Fibroblast of skin of right quadriceps (primary cell): ENCODE measurements around the gene MYEF2.

Source experiments
- DNase-seq: peaks from one replicate; pipeline ENCODE4 v3.0.0-alpha.2; 2013

The MYEF2 gene, protein sequence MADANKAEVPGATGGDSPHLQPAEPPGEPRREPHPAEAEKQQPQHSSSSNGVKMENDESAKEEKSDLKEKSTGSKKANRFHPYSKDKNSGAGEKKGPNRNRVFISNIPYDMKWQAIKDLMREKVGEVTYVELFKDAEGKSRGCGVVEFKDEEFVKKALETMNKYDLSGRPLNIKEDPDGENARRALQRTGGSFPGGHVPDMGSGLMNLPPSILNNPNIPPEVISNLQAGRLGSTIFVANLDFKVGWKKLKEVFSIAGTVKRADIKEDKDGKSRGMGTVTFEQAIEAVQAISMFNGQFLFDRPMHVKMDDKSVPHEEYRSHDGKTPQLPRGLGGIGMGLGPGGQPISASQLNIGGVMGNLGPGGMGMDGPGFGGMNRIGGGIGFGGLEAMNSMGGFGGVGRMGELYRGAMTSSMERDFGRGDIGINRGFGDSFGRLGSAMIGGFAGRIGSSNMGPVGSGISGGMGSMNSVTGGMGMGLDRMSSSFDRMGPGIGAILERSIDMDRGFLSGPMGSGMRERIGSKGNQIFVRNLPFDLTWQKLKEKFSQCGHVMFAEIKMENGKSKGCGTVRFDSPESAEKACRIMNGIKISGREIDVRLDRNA

DNA sequence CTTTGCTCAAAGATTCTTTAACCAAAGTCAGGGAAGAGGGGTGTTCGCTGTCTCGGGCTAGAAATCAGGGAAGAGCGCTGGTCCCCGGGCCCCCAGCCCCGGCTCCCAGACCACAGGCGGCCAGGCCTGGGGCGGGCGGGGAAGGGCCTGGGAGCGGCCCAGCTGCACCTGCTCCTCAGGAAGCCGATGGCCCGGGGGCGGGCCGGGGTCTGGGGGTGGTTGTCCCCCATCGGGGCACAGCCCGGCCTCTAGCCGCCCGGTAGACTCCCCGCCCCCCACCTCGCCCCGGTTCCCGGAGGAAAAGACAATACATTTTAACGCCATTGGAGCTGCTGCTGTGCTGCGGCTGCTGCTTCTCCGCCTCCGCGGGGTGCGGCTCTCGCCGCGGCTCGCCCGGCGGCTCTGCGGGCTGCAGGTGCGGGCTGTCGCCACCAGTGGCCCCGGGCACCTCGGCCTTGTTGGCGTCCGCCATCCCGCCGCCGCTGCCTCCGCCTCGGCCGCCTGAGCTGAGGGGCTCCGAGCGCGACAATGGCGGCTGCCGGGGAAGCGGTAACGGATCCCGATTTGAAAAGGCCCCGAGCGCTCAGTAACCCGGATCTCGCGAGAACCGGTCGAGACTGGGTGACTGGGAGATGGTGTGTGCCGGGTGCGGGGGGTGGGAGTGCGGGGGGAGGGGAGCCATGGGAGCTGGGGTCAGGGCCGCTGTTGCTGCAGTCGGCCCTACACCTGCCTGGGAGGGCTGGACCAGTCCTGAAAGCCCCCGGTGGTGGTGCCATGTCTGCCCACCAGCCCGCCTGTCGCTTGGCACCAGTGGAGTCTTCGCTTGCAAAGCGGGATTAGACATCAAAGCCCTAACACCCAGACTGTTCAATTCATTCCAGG lies at the start of gene MYEF2:
Gene MYEF2 (minus strand): TSS at position 530 of the 882 bp plus-strand sequence. CDS start 58 bp downstream, at position 472.
- peak; percentile 70 for DNase-seq

DNA sequence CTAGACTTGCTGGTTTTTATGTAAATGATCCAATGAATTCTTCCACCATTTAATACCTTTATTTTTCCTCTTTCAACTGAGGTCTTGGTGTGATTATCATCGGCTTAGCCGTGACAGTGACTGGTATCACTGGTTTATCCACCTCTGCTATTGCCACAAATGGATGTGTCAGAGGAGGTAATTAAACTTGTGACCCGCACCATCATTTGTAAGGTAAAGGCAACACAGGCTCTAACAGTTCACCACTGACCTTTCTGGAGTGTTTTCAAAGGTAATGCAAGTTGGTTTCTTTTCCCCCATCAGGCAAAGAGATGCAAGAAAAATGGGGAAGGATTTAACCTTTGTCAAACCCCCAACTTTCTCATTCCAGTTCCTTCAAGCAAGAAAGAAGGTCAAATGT lies 47.7 kb upstream of the MYEF2 start:
- DNase-seq = no peak

DNA sequence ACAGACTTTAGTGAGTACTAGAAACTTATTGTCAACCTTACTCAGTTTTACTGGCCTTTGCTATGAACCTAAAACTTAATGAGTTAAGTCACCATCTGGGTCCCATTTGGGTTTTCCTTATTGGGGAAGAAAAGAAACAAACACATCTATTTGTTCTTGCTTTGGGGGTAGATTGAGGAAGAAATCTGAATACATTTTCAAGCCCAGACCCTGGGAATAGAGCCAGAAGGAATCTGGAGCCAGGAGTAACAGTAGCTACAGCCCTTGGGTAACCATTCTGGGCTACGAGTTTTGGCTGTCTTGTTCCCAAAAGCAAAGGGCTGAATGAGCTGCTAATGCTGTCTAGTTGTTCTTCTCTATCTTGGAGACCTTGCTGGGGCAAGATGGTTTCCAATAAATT lies 44.5 kb upstream of the MYEF2 start:
- DNase-seq = no peak

DNA sequence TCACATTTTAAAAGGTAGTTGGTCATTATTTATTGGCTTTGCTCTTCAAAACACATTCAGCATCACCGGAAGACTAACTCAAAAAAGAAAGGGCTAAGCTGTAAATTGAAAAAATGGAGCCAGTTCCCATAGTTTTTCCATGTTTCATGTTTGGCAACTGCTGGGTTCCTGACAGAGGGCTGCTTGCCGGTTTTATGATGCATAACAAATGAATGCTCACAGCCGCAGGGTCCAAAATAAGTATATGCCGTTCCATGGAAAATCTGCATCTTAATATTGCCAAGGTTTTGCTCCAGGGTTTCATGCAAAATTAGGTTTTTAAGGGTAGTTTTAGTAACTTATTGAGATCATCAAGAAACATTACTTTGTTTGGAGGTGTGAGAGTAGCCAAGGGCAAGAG lies 43.8 kb upstream of the MYEF2 start:
- peak; percentile 7 for DNase-seq

DNA sequence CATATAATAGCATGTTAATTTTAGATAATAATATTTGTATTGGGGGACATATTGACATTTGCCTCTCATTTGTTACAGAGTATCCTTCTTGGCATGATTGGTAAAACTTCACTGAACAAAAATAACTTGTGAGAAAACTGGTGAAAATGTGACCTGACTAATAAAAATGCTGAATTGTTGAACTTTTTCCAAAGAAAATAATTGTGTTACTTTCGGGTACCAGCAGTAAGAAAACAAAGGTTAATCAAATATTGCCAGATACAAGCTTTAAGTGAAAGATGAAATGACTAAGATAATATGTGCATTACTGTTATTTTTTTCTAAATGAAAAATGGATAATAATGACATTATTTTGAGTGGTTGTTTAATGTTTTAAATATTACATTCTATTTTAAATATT lies 43.2 kb upstream of the MYEF2 start:
- DNase-seq = no peak

DNA sequence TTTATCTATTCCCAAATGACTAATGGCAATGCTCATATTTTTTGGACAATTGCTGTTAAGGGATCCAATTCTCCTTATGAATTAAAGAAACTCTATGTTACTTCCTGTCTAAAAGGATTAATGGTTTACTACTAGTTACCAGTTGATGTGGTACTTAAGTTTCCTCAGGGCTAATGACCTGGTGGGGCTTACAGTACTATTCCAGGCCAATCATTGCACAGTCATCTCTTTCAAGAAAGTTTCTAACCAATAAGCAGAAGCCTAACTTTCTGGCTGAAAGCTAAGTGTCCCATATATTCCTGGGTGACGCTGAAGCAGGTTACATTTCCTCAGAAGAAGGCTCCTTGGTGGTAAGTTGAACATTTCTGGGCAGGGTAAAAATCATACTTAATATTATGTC lies 27.9 kb upstream of the MYEF2 start, which contains the start of gene SLC12A1:
Gene SLC12A1 (plus strand): TSS at position 322 of the 400 bp plus-strand sequence. CDS start 1,418 bp downstream, outside the sequence.
- DNase-seq = no peak

DNA sequence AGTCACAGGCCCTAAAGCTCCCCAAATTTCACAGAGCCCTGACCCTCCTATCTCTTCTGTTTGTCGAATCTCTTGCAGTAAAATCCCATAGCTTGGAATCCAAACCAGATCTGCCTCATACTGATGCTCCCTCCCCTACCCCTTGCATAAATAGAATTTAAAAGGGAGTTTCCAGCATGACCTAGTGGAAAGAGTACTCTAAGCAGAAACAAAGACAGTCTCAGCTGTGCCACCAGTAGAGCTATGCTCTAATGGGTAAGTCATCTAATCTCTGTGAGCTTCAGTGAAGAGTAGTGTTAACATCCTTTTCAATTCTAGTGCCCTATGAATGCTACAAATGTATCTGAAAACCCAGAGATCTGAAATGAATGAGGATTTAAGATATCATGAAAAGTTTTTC lies 24.0 kb upstream of the MYEF2 start:
- DNase-seq = no peak

DNA sequence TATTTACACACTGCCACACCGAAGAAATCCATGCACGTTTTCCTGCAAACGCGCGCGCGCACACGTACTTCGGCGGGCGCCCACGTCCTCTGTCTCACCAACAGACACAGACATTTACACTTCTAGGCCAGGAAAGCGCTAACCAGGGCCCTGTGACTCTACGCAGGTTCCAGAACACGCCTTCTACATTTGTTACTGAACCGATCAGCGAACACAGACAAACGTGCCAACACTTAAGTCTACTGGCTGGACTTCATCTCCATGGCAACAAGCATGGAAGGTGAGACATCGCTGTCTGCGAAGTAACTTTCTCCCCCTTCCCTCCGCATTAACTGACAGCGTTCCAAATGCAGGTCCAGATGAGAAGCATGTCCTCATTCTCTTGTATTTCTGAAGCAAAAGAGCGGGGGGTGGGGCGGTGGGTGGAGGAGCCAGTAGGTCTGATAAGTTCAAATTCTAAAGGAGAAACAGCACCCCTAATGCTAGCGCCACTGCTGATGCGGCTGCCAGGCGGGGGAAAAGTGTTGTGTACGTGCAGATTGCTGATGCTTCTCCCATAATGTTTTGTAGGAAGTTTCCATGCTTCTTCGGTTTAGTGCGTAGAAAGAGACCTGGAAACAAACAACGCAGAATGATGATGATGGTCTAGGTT lies 13.6 kb upstream of the MYEF2 start, which contains the start of gene CTXN2:
Gene CTXN2 (plus strand): TSS at position 92 of the 652 bp plus-strand sequence. CDS start 9,636 bp downstream, outside the sequence.
- no peak for DNase-seq

DNA sequence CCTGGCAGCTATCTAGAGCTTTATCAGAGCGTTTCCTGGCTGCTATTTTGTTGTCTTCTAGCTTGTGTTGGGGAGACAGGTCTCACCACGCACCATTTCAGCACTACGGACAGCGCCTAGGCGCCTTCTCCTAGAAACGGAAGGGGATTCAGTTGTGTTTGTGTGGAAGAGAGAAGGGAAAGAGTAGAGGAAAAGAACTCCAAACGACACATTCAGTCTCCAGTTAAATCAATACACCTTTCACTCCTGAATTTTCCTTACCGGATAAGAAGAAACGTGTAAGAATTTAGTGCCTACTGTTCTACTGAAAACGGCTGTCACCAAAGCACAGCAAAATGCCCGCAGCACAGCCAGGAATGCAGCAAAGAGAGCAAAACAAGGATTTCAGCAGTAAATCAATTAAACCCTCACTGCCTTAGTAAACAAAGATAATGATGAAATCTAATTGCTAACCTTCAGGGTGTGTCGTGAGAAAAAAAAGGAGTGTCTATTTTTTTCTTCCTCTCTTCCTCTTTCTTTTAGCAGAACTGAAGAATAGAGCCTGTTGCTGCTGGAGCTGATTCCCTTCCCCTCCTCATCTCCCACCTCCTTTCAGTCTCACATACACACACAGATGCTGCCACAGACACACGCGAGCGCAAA lies 13.0 kb upstream of the MYEF2 start:
- peak; percentile 73 for DNase-seq

DNA sequence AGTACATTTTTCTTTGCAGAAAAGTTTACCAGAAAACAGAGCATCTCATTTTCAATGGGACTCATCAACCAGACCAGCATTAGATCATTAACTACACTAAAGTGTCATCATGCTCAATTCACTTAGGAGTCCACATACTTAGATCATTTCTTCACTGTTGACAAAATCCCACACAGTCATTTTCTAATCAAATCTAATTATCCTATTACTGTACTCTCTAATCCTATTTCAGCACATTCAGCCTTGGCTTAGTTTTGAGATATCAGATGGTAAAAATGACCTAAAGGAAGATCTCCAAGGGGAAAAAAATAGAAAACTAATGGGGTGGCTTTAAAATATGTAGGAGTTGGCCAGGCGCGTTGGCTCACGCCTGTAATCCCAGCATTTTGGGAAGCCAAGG lies 8.2 kb upstream of the MYEF2 start:
- DNase-seq = no peak

DNA sequence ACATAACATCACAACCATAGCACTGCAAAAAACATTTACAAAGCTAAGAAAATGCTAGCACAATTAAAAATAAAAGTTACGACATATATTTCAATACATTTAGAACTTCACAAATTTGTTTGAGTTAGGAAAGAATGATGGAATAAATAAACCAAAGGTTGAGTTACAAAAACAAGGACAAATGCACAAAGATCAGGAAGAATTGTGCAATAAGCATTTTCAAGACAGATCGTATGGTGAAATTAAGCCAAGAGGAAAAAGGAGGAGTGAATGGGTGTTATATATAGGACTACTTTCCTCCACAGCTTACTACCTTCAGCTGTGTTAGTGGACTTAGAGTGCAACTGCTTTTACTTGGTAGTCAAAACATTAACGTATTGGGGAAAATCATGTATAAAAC lies 7.4 kb upstream of the MYEF2 start:
- no peak for DNase-seq

DNA sequence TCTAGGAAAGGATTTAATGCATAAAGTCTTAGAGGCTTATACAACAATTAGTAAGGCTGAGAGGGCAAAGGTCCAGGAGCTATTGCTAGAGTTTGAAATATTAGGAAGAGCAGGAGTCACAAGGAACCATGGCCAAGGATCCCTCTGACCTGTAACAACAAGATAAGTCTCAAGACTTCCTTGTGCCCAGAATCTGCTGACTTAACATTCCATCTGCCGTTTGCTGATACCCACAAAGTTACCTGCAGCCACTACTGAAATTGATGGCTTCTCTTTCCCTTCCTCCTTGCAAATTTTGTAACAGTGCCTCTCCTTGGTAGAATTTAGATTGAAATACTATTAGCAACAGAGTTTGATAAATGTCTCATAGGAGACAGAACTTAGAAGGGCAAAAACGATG lies 4.7 kb upstream of the MYEF2 start:
- no peak for DNase-seq

DNA sequence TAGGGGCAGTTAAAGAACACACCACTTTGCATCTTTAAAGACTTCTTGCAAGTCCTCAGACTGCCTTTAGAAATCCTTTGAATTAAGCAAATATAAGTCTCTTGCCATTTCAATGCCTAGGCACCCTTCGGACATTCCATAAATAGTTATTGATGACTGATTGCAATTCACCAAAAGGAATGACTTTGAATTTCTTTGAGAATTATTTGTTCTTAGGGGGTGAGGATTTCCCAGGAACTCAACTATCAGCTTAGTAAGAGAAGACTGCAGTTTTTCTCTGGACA lies 495 bp upstream of the MYEF2 start:
- no peak for DNase-seq

DNA sequence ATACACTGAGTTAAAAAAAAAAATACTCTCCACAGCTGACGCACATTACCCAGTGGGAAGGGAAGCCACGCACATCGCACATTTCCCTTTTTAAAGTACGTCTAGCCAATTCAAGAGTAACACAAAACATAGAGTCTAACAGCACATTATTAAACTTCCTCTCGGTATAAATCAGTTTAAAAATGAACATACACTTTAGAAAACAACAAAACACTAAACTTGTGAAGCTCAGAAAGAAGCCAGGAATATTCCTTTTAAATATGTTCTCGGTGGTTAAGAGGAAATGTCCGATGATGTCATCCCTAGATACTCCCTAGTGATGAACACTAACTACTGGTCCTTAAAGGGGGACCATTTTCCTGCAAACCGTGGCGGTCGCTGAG lies 721 bp downstream of the MYEF2 start:
- peak; percentile 46 for DNase-seq

DNA sequence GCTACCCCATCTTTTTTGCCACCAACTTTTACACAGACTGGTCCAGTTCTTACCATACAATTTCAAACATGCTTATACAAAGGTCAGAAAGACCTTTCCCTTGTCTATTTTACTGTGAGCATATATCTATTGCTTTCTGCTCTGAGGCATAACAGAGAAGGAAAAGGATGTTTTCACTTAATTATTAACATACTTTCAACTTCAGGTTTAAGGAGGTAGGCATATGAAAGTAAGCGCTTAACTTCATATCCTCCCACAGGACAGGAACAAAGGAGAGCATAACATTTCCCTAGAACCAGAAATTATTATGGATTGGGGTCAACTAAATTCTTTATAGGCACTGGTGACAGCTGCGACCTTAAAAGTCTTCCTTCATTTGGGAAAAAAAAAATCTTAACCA lies 1.1 kb downstream of the MYEF2 start:
- DNase-seq = no peak

DNA sequence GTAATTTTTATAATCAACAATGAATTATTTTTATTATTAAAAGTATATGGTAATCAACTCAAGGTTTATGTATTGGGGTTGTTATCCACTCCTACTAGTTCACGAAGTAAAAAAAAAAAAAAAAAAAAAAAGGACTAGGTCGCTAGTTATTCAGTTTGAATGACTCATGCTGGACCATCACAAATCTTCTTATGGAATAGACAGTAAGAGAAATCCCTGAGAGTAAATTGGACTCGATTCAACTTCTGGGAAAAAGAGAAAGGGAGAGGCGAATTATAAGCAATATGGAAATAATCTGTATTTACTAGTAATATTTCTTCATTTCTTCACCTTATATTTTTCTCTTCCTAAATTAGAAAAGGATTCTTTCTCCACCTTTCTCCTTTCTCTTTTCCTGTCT lies 2.0 kb downstream of the MYEF2 start:
- DNase-seq = peak; percentile 26

DNA sequence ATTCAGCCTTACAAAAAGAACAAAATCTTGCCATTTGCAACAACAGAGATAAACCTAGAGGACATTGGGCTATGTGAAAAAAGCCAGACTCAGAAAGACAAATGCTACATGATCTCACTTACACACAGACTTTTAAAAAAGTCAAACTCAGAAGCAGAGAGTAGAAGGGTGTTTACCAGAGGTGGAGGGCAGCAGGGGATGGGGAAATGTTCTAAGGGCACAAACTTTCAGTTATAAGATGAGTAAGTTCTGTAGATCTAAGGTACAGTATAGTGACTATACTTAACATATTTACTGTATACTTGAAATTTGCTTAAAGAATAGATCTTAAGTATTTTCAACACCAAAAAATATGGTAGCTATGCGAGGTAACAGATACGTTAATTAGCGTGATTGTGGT lies 3.0 kb downstream of the MYEF2 start:
- DNase-seq = no peak

DNA sequence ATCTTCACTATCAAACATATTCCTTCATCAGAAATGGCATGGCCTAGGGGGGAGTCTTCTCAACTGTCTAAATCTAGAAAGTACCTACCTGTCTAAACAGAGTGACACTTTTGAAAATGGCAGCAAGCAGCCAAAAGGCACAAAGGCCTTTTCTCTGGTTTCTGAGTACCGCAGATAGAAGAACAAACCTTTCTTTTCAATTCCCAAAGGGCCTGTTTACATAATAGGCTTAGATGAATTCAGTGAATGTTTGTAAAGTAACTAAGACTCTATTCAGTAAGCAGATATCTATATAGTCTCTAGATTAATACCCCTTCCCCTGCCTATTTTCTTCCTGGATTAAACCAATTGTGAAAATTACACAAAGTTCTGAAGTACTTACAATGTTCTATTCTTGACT lies 7.1 kb downstream of the MYEF2 start:
- DNase-seq = no peak

DNA sequence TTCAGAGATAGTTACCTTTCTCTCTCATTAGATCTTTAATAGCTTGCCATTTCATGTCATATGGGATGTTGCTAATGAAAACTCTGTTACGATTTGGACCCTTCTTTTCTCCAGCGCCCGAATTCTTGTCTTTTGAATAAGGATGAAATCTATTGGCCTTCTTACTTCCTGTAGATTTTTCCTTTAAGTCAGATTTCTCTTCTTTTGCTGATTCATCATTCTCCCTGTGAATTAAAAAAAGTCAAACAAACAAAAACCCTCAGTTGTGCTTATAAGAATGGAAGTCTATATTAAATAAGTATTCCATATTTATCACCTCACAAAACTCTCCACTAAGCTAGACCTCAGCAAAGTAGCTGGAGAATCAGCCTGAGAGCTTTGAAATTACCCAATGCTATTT lies 9.5 kb downstream of the MYEF2 start:
- DNase-seq = no peak

DNA sequence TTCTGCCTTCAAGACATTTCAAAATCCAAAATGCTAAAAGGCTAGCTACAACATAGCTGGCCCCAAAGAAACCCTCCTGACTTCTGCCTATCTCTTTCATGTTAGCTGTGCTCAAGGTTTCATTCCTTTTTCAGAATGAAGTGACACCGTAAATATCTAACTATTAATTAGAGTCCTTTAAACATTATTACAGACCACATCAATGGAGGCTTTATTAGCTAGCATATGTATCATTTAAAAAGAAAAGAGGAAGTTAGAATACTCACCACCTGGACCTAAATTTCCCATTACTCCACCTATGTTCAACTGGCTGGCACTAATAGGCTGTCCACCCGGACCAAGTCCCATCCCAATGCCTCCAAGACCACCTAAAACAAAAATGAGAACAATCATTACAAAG lies 24.6 kb downstream of the MYEF2 start:
- no peak for DNase-seq

DNA sequence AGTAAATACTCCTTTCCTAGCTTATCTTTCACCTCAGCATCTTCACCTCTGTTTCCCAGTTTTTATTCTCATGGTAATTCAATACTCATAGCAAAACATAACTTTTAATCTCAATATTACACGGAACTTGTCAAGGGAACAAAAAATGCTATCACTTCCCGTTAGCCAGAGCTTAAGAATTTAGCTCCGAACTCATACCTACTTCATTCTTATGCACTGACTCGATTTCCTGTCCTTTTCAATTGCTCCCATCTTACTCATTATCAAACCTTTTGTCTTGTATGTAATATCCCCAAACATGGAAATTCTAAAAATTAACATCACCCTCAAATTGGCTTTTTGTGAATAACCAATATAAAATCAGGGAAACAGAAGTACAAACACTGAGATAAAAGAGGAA lies 28.2 kb downstream of the MYEF2 start:
- peak; percentile 77 for DNase-seq

DNA sequence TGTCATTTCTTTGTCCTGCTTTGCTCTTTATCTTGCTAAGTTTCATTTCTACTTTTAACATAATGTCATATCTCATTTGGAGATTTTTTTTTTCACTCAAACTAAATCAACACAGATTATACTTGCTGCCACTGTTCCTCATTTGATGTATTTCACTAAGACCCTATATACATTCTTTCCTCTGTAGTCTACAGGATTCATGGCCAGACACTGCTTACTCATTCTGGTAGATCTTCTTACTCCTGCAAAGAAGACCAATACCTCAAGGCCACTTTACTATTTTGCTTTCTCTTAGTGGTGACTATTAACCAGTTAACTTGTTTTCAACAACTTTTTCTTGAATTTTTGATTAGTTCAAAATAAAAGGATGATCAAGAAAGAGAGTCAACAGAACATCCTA lies 30.7 kb downstream of the MYEF2 start:
- peak; percentile 20 for DNase-seq

DNA sequence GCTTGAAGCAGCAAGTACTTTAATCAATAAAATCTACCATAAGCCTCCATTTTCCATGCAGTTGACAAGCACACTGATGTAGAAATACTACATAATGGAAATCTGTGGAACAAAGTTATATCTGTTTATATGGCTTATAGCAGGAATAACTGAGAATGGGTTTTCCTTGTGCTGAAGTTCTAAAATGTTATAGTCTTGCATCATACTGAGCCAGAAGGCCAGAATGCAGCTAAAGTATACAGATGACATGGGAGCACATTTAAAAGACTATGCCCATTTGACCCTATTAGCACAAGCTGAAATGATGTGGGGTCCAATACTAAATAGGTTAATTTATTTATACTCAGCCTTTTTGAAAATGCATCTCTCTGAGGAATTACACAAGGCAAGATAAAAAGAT lies 32.2 kb downstream of the MYEF2 start:
- peak; percentile 6 for DNase-seq
